Measurements from ENCODE around the gene CEP57.

The CEP57 gene

GRCh38 chr11:95849087-95849825, 59.0 kb downstream of the CEP57 start:
- TF ChIP-seq ZNF830 (tag by site-specific recombination; IDR thresholded peaks at IDR 0.05; ENCODE audit: low read depth) (no peak), INSM2 (tag by site-specific recombination; IDR thresholded peaks at IDR 0.05) (no peak), ZNF202 (tag by site-specific recombination; IDR thresholded peaks at IDR 0.05; ENCODE audit: borderline replicate concordance) (no peak), ZNF777 (tag by site-specific recombination; IDR thresholded peaks at IDR 0.05; ENCODE audit: borderline replicate concordance) (no peak), ZNF660 (tag by site-specific recombination; IDR thresholded peaks at IDR 0.05) (peak; percentile 46; the same call in 1 of the 2 replicates), ZNF132 (tag by site-specific recombination; IDR thresholded peaks at IDR 0.05; ENCODE audit: borderline replicate concordance) (no peak), ZNF654 (tag by site-specific recombination; IDR thresholded peaks at IDR 0.05; ENCODE audit: low read depth) (peak; percentile 56), SP2 (tag by site-specific recombination; IDR thresholded peaks at IDR 0.05) (no peak), ZNF266 (tag by site-specific recombination; IDR thresholded peaks at IDR 0.05; ENCODE audit: low read depth) (no peak)
- CTCF ChIA-PET, result interaction anchor here (0.5 to 2.5 kb wide), 23 partner anchors 9 to 1223 kb away, joined by 3 to 20 read pairs (median 4); partner anchors contain the start of gene MAML2
- POLR2A ChIA-PET, result no interaction called here
- Histone ChIP-seq H3K27ac (ENCODE audit: extremely low read depth, low read depth, low read length) (no peak overlapping the region), H3K4me1 (ENCODE audit: control insufficient read depth, insufficient read depth, low read length) (no peaks in the 10 kb centered on the region), H3K9me3 (ENCODE audit: control insufficient read depth, insufficient read depth, low read depth, low read length) (no peaks in the 10 kb centered on the region), H3K36me3 (ENCODE audit: control insufficient read depth in 2 of 2, insufficient read depth in 1 of 2, low read length in 2 of 2) (peaks cover 10 to 41% of the 10 kb centered on the region in 2 experiments), H3K4me3 (ENCODE audit: low read depth, low read length) (no peak overlapping the region)

DNA sequence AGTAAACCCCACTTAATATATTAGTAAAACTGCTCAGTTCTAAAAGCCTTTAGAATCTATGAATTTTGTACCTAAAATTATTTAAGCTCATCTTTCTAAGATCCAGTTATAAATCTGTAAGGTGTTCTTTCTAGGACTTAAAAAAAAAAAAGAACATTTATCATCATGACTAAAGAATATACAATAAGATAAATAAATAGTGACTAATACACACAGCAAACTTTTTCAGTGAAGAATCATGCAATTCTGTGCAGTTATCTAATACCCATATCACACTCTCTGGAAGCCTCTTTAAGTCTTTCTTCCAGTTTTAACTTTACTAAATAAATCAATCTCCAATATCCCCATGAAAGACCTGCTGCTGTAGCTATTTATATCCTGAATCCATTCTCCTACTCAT, 59.8 kb downstream of the CEP57 start:
- H3K4me1 ChIP-seq (ENCODE audit: control insufficient read depth, insufficient read depth, low read length), result no peaks in the 10 kb centered on the region
- ChIA-PET CTCF (interaction anchor here (1.0 to 2.5 kb wide), 12 partner anchors 10 to 578 kb away, joined by 3 to 20 read pairs (median 6); partner anchors contain the start of gene MAML2), POLR2A (no interaction called here)
- no peak overlapping the region for H3K27ac ChIP-seq (ENCODE audit: extremely low read depth, low read depth, low read length)
- no peak overlapping the region for H3K4me3 ChIP-seq (ENCODE audit: low read depth, low read length)
- H3K36me3 ChIP-seq (ENCODE audit: control insufficient read depth in 2 of 2, insufficient read depth in 1 of 2, low read length in 2 of 2), result peaks cover 10 to 33% of the 10 kb centered on the region in 2 experiments
- H3K9me3 ChIP-seq (ENCODE audit: control insufficient read depth, insufficient read depth, low read depth, low read length), result no peaks in the 10 kb centered on the region
- TF ChIP-seq ZNF600 (tag by site-specific recombination; IDR thresholded peaks at IDR 0.05), result no peak
- TF ChIP-seq ZNF623 (tag by site-specific recombination; IDR thresholded peaks at IDR 0.05), result no peak
- TF ChIP-seq ZNF777 (tag by site-specific recombination; IDR thresholded peaks at IDR 0.05; ENCODE audit: borderline replicate concordance), result no peak
- TF ChIP-seq GFI1B (tag by site-specific recombination; IDR thresholded peaks at IDR 0.05), result no peak
- TF ChIP-seq ZNF658 (tag by site-specific recombination; IDR thresholded peaks at IDR 0.05), result no peak
- TF ChIP-seq, protein P1, sequence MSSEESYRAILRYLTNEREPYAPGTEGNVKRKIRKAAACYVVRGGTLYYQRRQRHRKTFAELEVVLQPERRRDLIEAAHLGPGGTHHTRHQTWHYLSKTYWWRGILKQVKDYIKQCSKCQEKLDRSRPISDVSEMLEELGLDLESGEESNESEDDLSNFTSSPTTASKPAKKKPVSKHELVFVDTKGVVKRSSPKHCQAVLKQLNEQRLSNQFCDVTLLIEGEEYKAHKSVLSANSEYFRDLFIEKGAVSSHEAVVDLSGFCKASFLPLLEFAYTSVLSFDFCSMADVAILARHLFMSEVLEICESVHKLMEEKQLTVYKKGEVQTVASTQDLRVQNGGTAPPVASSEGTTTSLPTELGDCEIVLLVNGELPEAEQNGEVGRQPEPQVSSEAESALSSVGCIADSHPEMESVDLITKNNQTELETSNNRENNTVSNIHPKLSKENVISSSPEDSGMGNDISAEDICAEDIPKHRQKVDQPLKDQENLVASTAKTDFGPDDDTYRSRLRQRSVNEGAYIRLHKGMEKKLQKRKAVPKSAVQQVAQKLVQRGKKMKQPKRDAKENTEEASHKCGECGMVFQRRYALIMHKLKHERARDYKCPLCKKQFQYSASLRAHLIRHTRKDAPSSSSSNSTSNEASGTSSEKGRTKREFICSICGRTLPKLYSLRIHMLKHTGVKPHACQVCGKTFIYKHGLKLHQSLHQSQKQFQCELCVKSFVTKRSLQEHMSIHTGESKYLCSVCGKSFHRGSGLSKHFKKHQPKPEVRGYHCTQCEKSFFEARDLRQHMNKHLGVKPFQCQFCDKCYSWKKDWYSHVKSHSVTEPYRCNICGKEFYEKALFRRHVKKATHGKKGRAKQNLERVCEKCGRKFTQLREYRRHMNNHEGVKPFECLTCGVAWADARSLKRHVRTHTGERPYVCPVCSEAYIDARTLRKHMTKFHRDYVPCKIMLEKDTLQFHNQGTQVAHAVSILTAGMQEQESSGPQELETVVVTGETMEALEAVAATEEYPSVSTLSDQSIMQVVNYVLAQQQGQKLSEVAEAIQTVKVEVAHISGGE (tag by site-specific recombination; conservative IDR thresholded peaks at IDR 0.05; ENCODE audit: low read depth), result no peak
- TF ChIP-seq ZNF501 (tag by site-specific recombination; IDR thresholded peaks at IDR 0.05), result no peak
- no peak for TF ChIP-seq ZBTB21 (tag by site-specific recombination; IDR thresholded peaks at IDR 0.05)
- TF ChIP-seq ZNF214 (tag by site-specific recombination; IDR thresholded peaks at IDR 0.05; ENCODE audit: borderline replicate concordance), result no peak
- TF ChIP-seq BCL11A (tag by site-specific recombination; IDR thresholded peaks at IDR 0.05; ENCODE audit: low read depth), result no peak
- TF ChIP-seq ZBTB7A (tag by site-specific recombination; IDR thresholded peaks at IDR 0.05; ENCODE audit: low read depth), result no peak
- no peak for TF ChIP-seq ZNF366 (tag by site-specific recombination; conservative IDR thresholded peaks at IDR 0.05)
- no peak for TF ChIP-seq ZFP37 (tag by site-specific recombination; IDR thresholded peaks at IDR 0.05)
- no peak for TF ChIP-seq INSM2 (tag by site-specific recombination; IDR thresholded peaks at IDR 0.05)
- TF ChIP-seq, protein P2, sequence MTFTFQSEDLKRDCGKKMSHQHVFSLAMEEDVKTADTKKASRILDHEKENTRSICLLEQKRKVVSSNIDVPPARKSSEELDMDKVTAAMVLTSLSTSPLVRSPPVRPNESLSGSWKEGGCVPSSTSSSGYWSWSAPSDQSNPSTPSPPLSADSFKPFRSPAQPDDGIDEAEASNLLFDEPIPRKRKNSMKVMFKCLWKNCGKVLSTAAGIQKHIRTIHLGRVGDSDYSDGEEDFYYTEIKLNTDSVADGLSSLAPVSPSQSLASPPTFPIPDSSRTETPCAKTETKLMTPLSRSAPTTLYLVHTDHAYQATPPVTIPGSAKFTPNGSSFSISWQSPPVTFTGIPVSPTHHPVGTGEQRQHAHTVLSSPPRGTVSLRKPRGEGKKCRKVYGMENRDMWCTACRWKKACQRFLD (tag by site-specific recombination; IDR thresholded peaks at IDR 0.05), result no peak
- TF ChIP-seq, protein P3, sequence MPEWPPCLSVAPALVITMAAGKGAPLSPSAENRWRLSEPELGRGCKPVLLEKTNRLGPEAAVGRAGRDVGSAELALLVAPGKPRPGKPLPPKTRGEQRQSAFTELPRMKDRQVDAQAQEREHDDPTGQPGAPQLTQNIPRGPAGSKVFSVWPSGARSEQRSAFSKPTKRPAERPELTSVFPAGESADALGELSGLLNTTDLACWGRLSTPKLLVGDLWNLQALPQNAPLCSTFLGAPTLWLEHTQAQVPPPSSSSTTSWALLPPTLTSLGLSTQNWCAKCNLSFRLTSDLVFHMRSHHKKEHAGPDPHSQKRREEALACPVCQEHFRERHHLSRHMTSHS (tag by site-specific recombination; IDR thresholded peaks at IDR 0.05), result no peak
